ENCODE data around the gene SBF2.

DNA sequence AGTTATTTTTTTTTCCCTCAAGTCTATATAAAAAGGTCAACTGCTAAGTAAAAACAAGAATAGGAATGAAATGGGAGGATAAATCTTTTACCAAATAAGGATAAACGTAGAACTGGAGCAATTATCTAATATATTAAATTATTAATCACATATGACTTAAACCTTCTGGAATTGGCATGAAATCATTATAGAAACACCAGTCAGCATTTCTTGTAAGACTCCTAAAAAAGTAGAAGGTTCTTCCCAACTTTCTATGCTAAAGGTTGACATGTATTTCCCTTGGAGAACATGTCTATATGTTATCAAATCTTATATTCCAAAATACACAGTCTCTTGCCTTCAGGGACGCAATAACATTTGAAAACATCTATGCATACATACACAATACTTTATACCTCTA is 143.2 kb downstream of the SBF2 start:
- TF ChIP-seq, protein P1, sequence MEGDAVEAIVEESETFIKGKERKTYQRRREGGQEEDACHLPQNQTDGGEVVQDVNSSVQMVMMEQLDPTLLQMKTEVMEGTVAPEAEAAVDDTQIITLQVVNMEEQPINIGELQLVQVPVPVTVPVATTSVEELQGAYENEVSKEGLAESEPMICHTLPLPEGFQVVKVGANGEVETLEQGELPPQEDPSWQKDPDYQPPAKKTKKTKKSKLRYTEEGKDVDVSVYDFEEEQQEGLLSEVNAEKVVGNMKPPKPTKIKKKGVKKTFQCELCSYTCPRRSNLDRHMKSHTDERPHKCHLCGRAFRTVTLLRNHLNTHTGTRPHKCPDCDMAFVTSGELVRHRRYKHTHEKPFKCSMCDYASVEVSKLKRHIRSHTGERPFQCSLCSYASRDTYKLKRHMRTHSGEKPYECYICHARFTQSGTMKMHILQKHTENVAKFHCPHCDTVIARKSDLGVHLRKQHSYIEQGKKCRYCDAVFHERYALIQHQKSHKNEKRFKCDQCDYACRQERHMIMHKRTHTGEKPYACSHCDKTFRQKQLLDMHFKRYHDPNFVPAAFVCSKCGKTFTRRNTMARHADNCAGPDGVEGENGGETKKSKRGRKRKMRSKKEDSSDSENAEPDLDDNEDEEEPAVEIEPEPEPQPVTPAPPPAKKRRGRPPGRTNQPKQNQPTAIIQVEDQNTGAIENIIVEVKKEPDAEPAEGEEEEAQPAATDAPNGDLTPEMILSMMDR (IDR thresholded peaks at IDR 0.05), result no peak
- no peak for TF ChIP-seq EZH2 (IDR thresholded peaks at IDR 0.05; ENCODE audit: borderline replicate concordance, insufficient read depth, low read depth, low read length, poor library complexity, severe bottlenecking)

Measured in B cell (primary cell).